GM12892 (cell line): ENCODE results near the gene SYS1.
A peak's percentile ranks its signal among the peaks of the same experiment; 100 is the strongest.
"Not testable (repeated sequence)": the region's sequence is repeated elsewhere in the genome, so short reads cannot be mapped to it uniquely, and the experiment has no call there.

Experiments used
- DNase-seq: peaks from one replicate; pipeline ENCODE4 v3.0.0; 2011; ENCODE audit not compliant: insufficient read length
- FAIRE-seq: peaks from 2 replicates; lab custom pipeline; 2011; peaks lifted over from hg19 to GRCh38; lab: Jason Lieb, UNC
- POLR2A ChIP-seq: IDR thresholded peaks from 2 replicates; pipeline ENCODE4 v1.6.1; 2011; ENCODE audit warnings: low read depth, low read length, control low read depth
- POLR2AphosphoS5 ChIP-seq: IDR thresholded peaks from 2 replicates; pipeline ENCODE4 v1.6.1; 2011; ENCODE audit warnings: low read depth, low read length, control low read depth
- TAF1 ChIP-seq: IDR thresholded peaks from 2 replicates; pipeline ENCODE4 v1.6.1; 2011; ENCODE audit warnings: low read depth, mild to moderate bottlenecking, control low read depth, low read length, borderline replicate concordance

SYS1 gene

GRCh38 chr20:45347936-45348778 lies 14.8 kb upstream of the SYS1 start, which contains the start of gene SDC4:
TSS of gene SDC4 (minus strand) at chr20:45348424. CDS start at chr20:45348384, 40 bp downstream.
- FAIRE-seq: no peak
- no peak for TF ChIP-seq POLR2AphosphoS5
- TF ChIP-seq POLR2A: peak; percentile 61; the same call in 1 of the 2 replicates
- peak; percentile 51 for DNase-seq

GRCh38 chr20:45350217-45350616 lies 12.7 kb upstream of the SYS1 start:
- TF ChIP-seq POLR2AphosphoS5: no peak
- TF ChIP-seq TAF1: no peak
- TF ChIP-seq POLR2A: no peak
- DNase-seq (no peak), FAIRE-seq (no peak)

GRCh38 chr20:45350795-45351194 lies 12.2 kb upstream of the SYS1 start:
- DNase-seq, FAIRE-seq: not testable (repeated sequence)

GRCh38 chr20:45352729-45353128 lies 10.2 kb upstream of the SYS1 start:
- TF ChIP-seq POLR2AphosphoS5: no peak
- TF ChIP-seq POLR2A: no peak
- no peak for TF ChIP-seq TAF1
- DNase-seq: no peak
- FAIRE-seq: no peak

GRCh38 chr20:45353746-45354145 lies 9.2 kb upstream of the SYS1 start:
- FAIRE-seq (no peak), DNase-seq (no peak)
- no peak for TF ChIP-seq POLR2AphosphoS5

GRCh38 chr20:45354423-45355208 lies 8.3 kb upstream of the SYS1 start:
- DNase-seq (no peak), FAIRE-seq (no peak)
- no peak for TF ChIP-seq POLR2AphosphoS5
- TF ChIP-seq POLR2A: no peak
- TF ChIP-seq TAF1: no peak

- TF ChIP-seq TAF1 (no peak), POLR2A (no peak), POLR2AphosphoS5 (no peak)
- DNase-seq: no peak
- no peak for FAIRE-seq
Measured at GRCh38 chr20:45355209-45356084, 7.5 kb upstream of the SYS1 start.

GRCh38 chr20:45358282-45359068 lies 4.5 kb upstream of the SYS1 start:
- no peak for DNase-seq
- no peak for FAIRE-seq
- TF ChIP-seq POLR2A (no peak), TAF1 (no peak), POLR2AphosphoS5 (no peak)

- no peak for TF ChIP-seq POLR2A
- TF ChIP-seq TAF1: no peak
- no peak for TF ChIP-seq POLR2AphosphoS5
- no peak for DNase-seq
- no peak for FAIRE-seq
Measured at GRCh38 chr20:45359069-45359405, 3.9 kb upstream of the SYS1 start.

- TF ChIP-seq POLR2AphosphoS5: no peak
- TF ChIP-seq POLR2A: no peak
- TF ChIP-seq TAF1: no peak
- no peak for FAIRE-seq
Measured at GRCh38 chr20:45359406-45360148, 3.4 kb upstream of the SYS1 start.

GRCh38 chr20:45361793-45362192 lies 1.2 kb upstream of the SYS1 start:
- no peak for TF ChIP-seq TAF1
- no peak for DNase-seq
- no peak for FAIRE-seq

More at GRCh38 chr20:45359406-45360148, 3.4 kb upstream of the SYS1 start:
- DNase-seq: no peak
